Transverse colon (tissue), 4 donors: ENCODE data around the gene CPNE4. TPM values are rescaled to one million over a fixed set of nuclear protein-coding genes. Genes with fewer than 3 reads are reported as not detected.

Source experiments
- DNase-seq: peaks from one replicate; pipeline ENCODE4 v3.0.0-alpha.2; 2019
- H3K27ac ChIP-seq, 4 donors: fragments of 200-600 bp; sonication (generic); 2 replicates each; pipeline ENCODE4 v1.5.1; 2016 to 2018; ENCODE audit warnings: inconsistent platforms in 4 of 4
- H3K27me3 ChIP-seq: fragments of 200-600 bp; sonication (generic); 2 replicates; pipeline ENCODE4 v1.5.1; 2017; ENCODE audit warnings: inconsistent platforms
- H3K36me3 ChIP-seq, 4 donors: fragments of 200-600 bp; sonication (generic); 2 replicates each; pipeline ENCODE4 v1.5.1; 2017 to 2019; ENCODE audit warnings: inconsistent platforms in 4 of 4
- H3K4me1 ChIP-seq, 4 donors: fragments of 200-600 bp; sonication (generic); 2 replicates each; pipeline ENCODE4 v1.5.1; 2017 to 2020; ENCODE audit warnings: inconsistent platforms in 4 of 4
- H3K4me3 ChIP-seq, 4 donors: fragments of 200-600 bp; sonication (generic); 1 replicate in 1 of 4; 2 replicates in 3 of 4; pipeline versions ENCODE4 v1.5.1 to v1.6.1; 2017 to 2019; ENCODE audit warnings: inconsistent platforms in 4 of 4
- H3K9me3 ChIP-seq, 2 donors: fragments of 200-600 bp; sonication (generic); 2 replicates each; pipeline ENCODE4 v1.5.1; 2017 to 2019; ENCODE audit warnings: inconsistent platforms in 2 of 2
- EP300 ChIP-seq: sonication (generic); formaldehyde crosslinking; IDR thresholded peaks from one replicate; pipeline ENCODE4 v1.6.1; 2017; ENCODE audit warnings: antibody characterized with exemption, low read depth
- POLR2A ChIP-seq: fragments of 450-650 bp; IDR thresholded peaks from one replicate; pipeline ENCODE4 v1.6.1; 2016; ENCODE audit warnings: antibody characterized with exemption, mild to moderate bottlenecking, moderate library complexity
- POLR2AphosphoS5 ChIP-seq, 3 donors: sonication (generic); formaldehyde crosslinking; IDR thresholded peaks; one replicate each; pipeline ENCODE4 v1.6.1; 2016; ENCODE audit warnings: antibody characterized with exemption in 3 of 3
- WGBS, 2 donors: methylation state at CpG; one replicate each; pipeline ENCODE4 v1.1.5; 2018; ENCODE audit warnings: low coverage in 1 of 2; 5-methylcytosine and 5-hydroxymethylcytosine counted together
- in situ Hi-C, 4 donors: fragments of 200-750 bp; cut with MboI; loops; one replicate each; pipeline versions ENCODE4 v1.15.0 to v1.15.1; 2017; ENCODE audit warnings: low sequenced_read_pairs in 3 of 4, low pct_ligation_motif_present in 1 of 4, low pct_unique_long_range_greater_than_20kb in 1 of 4
- intact Hi-C: fragments of 100-400 bp; cut with DNase I; formaldehyde crosslinking; loops from one replicate; pipeline ENCODE4 v1.15.1; 2023; ENCODE audit warnings: low total_unique reads
- total RNA-seq, 4 donors: library from RNA; depleted of rRNA; stranded (reverse); fragments of >200 nt; gene quantifications; one replicate each; pipeline ENCODE4 v1.1.0, GENCODE V29; 2016
- TF ChIP-seq, protein P1 (sequence below), 5 experiments: fragments of 200-600 bp in 3 of 5; fragments of 450-650 bp in 2 of 5; sonication (generic) in 3 of 5; IDR thresholded peaks; 1 replicate in 2 of 5; 2 replicates in 3 of 5; pipeline ENCODE4 v1.5.1; 2016 to 2017; ENCODE audit warnings: antibody characterized with exemption in 5 of 5, inconsistent platforms in 3 of 5, mild to moderate bottlenecking in 2 of 5, moderate library complexity in 1 of 5

CPNE4 gene
- total RNA-seq, 4 donors from 2014 or later: 0.16 to 1.5 TPM; not detected in 2

DNA sequence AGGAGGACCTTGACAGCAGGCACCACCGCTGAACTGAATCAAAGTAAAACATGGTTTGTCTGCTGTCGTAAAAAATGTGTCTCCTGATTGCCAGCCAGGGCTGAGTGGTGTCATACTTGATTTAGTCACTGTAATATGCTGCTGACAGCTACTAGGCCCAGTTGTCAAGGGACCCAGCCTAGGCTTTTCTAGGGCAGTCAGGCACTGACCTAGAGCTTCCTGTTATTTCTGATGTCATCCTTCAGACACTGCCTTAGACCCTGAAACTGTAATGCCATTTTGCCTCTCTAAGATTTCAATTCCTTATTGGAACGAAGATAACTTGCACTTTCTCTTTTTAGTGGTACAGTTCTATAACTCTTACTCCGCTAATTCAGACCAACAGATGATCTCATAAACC lies 529.4 kb downstream of the CPNE4 start:
- no peak overlapping the region for H3K4me3 ChIP-seq
- no peak overlapping the region for H3K27ac ChIP-seq
- WGBS, 2 donors: 73 to 87% methylated on average over 3 to 4 of the region's 4 CpGs
- peaks cover 6% of the 10 kb centered on the region for H3K27me3 ChIP-seq
- H3K4me1 ChIP-seq: peaks cover 13 to 24% (median 17%) of the 10 kb centered on the region in 4 donors
- no peak for DNase-seq
- peaks cover 0 to 1% (median 0%) of the 10 kb centered on the region in 4 donors for H3K36me3 ChIP-seq
- intact Hi-C loops (no loop called here), in situ Hi-C loops (loop anchor here in 1 of 4 donors (25.0 kb wide), 1 partner anchor 468 kb away; the partner anchor contains the start of genes ASTE1 and NEK11)
- TF ChIP-seq POLR2AphosphoS5 (IDR thresholded peaks at IDR 0.05) (no peak), POLR2A (no peak)
- TF ChIP-seq, protein P1, sequence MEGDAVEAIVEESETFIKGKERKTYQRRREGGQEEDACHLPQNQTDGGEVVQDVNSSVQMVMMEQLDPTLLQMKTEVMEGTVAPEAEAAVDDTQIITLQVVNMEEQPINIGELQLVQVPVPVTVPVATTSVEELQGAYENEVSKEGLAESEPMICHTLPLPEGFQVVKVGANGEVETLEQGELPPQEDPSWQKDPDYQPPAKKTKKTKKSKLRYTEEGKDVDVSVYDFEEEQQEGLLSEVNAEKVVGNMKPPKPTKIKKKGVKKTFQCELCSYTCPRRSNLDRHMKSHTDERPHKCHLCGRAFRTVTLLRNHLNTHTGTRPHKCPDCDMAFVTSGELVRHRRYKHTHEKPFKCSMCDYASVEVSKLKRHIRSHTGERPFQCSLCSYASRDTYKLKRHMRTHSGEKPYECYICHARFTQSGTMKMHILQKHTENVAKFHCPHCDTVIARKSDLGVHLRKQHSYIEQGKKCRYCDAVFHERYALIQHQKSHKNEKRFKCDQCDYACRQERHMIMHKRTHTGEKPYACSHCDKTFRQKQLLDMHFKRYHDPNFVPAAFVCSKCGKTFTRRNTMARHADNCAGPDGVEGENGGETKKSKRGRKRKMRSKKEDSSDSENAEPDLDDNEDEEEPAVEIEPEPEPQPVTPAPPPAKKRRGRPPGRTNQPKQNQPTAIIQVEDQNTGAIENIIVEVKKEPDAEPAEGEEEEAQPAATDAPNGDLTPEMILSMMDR (IDR thresholded peaks at IDR 0.05): no peak
- H3K9me3 ChIP-seq: no peaks in the 10 kb centered on the region

DNA sequence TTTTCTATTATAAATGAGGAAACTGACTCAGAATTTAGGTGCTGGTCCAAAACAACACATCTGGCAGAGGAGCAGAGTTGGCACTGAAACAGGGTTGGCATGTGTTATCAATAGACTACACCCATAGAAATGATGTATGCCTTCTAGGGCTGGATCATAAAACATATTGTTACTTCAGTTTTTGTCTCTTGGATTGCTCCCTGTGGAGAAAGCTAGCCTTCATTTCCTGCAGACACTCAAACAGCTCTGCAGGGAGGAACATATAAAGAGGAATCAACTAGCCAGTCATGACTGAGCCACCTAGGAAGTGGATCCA lies 531.5 kb downstream of the CPNE4 start:
- intact Hi-C loops: no loop called here
- peaks cover 13 to 24% (median 17%) of the 10 kb centered on the region in 4 donors for H3K4me1 ChIP-seq
- no peak for DNase-seq
- H3K27me3 ChIP-seq: peaks cover 4% of the 10 kb centered on the region
- peak overlapping the region; percentile 79 to 87 (median 84) for H3K27ac ChIP-seq
- peak overlapping the region; percentile 74 to 95 (median 88) for H3K4me3 ChIP-seq
- peaks cover 0 to 19% (median 9%) of the 10 kb centered on the region in 4 donors for H3K36me3 ChIP-seq
- no peaks in the 10 kb centered on the region for H3K9me3 ChIP-seq
- no peak for TF ChIP-seq POLR2A
- no peak for TF ChIP-seq POLR2AphosphoS5 (IDR thresholded peaks at IDR 0.05)
- TF ChIP-seq, protein P1 (IDR thresholded peaks at IDR 0.05): no peak
- TF ChIP-seq EP300: no peak
- in situ Hi-C loops: loop anchor here in 1 of 4 donors (25.0 kb wide), 1 partner anchor 466 kb away; the partner anchor contains the start of genes ASTE1 and NEK11

DNA sequence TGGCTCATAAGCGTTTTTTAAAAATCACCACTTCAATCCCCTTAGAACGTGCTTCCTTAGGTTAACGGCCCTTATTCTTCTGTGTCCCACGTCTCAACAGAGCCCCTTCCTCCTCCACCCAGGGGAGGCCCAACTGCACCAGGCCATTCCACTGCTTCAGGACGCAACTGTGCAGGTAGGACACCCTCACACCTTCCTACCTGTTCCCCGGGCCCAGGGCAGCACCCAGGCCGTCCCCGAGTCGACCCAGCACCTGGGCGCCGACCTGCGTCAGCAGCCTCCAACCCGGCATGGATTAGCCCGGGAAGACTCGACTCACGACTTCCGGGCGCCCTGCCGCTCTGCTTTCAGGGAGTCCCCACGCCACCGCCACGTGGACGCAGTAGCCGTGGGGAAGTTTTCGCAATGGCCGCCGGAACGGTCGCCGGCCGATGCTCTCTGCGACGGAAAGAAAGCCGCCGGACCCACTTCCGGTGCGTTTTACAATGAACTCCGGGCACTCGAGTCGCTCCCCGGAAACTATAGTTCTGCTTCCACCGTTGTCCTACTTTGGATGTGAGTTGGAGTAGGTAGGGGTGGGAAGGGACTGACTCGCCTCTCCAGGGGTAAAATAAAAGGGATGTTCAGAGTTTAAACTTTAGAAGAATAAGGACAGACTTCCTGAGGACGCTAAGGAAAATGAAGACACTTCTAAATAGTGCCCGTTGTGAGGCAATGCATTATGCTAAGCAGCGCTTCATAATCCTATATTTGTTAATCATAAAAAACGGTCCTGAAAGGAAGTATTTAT lies 532.1 kb downstream of the CPNE4 start, which contains the start of gene MRPL3:
Gene MRPL3, minus strand, starts transcription at position 442 of the 790 bp plus-strand sequence. Its CDS starts 150 bp downstream, at position 292.
- WGBS, 2 donors: 0 to 2% methylated on average over 20 to 32 of the region's 47 CpGs
- peaks cover 0 to 24% (median 9%) of the 10 kb centered on the region in 4 donors for H3K36me3 ChIP-seq
- H3K9me3 ChIP-seq: no peaks in the 10 kb centered on the region
- TF ChIP-seq, protein P1 (IDR thresholded peaks at IDR 0.05): no peak
- TF ChIP-seq EP300 (no peak), POLR2AphosphoS5 (IDR thresholded peaks at IDR 0.05) (peak; percentile 45 to 72 (median 65)), POLR2A (peak; percentile 52)
- DNase-seq: peak; percentile 89
- H3K27ac ChIP-seq: peak within 1 kb of the TSS; percentile 79 to 87 (median 84)
- in situ Hi-C loops (loop anchor here in 1 of 4 donors (25.0 kb wide), 1 partner anchor 465 kb away; the partner anchor contains the start of genes ASTE1 and NEK11), intact Hi-C loops (no loop called here)
- H3K27me3 ChIP-seq: no peaks in the 10 kb centered on the region
- H3K4me1 ChIP-seq: peaks cover 13 to 24% (median 17%) of the 10 kb centered on the region in 4 donors
- H3K4me3 ChIP-seq: peak within 1 kb of the TSS; percentile 74 to 95 (median 88)

DNA sequence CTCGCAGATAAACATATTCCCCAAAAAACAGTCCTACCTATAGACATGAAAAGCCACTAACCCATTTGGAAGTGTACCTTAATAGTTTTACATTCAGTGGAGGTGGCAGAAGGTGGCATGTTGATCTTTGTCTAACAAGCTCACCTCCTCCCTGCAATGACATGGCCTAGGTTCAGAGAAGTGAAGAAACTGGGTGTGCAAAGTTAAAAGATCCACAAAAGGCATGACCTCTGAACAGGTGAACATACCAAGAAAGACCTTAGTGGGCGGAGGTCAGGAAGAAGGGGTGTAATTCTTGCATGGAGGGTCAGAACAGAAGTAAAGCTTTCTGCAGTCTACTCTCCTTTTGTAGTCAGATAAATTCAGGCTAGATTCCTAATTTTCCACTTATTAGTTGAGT lies 532.9 kb downstream of the CPNE4 start:
- no peak for DNase-seq
- Histone ChIP-seq H3K36me3 (peaks cover 0 to 32% (median 12%) of the 10 kb centered on the region in 4 donors), H3K9me3 (no peaks in the 10 kb centered on the region), H3K27me3 (no peaks in the 10 kb centered on the region), H3K4me3 (peak overlapping the region; percentile 74 to 95 (median 88)), H3K27ac (peak overlapping the region; percentile 79 to 87 (median 84)), H3K4me1 (peaks cover 13 to 24% (median 17%) of the 10 kb centered on the region in 4 donors)
- in situ Hi-C loops (loop anchor here in 1 of 4 donors (25.0 kb wide), 1 partner anchor 465 kb away; the partner anchor contains the start of genes ASTE1 and NEK11), intact Hi-C loops (no loop called here)
- no peak for TF ChIP-seq POLR2A
- WGBS, 2 donors: 29 to 45% methylated on average over 2 of the region's 2 CpGs
